ENCODE data around the gene CDK5R2. TPM values are rescaled to one million over a fixed set of nuclear protein-coding genes. Genes with fewer than 3 reads are reported as not detected.

The CDK5R2 gene
- polyA plus RNA-seq, 6 donors from 2014 or later, result not detected

DNA sequence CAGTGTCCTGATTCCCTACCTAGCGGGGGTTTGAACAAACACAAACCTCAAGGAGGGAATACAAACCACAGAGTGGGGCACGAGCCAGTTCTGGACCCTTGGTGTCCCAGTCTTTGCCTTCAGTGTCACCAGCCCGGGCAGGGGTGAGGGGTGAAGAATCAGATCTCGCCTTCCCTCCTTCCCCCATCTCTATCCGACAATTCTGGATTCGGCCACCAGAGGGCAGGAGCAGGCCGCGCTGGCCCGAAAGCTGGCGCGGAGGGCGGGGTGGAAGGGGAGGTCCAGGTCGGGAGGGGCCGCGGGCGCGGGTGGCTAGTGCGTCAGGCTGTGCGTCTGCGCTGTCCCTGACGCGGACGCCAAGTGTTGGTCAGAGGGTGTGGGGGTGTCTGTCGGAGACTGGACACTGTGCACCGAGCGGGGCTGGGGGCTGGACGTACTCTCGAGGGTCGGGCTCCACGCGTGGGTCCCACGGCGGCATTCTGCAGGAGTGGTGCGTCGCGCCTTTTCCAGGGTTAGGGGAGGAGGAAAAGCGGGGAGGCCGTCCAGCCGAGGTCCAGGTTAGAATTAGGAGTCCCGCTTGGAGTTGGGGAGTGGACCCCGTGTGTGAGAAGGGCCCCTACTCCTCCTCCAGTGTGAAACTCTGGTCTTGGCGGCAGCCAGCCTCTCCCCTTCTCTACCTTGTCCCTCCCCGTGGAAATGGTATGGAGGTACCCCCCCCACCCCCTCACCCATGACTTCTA is 36.7 kb downstream of the CDK5R2 start:
- no peaks in the 10 kb centered on the region for H3K36me3 Mint-ChIP-seq
- H3K4me1 Mint-ChIP-seq, result peaks cover 14 to 31% (median 16%) of the 10 kb centered on the region in 3 donors
- H3K27me3 Mint-ChIP-seq, result peaks cover 50 to 94% (median 83%) of the 10 kb centered on the region in 3 donors
- peak; percentile 66 to 76 for ATAC-seq (ENCODE audit: low read depth in 2 of 2)
- peak overlapping the region in 4 of 8 donors; percentile 25 to 60 (median 42) for H3K4me3 Mint-ChIP-seq
- peaks cover 0 to 2% (median 0%) of the 10 kb centered on the region in 7 donors for H3K9me3 Mint-ChIP-seq
- DNase-seq, result peak; percentile 59
- H3K27ac Mint-ChIP-seq, result peak overlapping the region in 1 of 6 donors; percentile 76

GRCh38 chr2:218996937-218997336 is 37.5 kb downstream of the CDK5R2 start:
- Mint-ChIP-seq H3K27ac (no peak overlapping the region), H3K9me3 (no peaks in the 10 kb centered on the region), H3K36me3 (no peaks in the 10 kb centered on the region), H3K4me1 (peaks cover 14 to 24% (median 14%) of the 10 kb centered on the region in 3 donors), H3K27me3 (peaks cover 42 to 88% (median 79%) of the 10 kb centered on the region in 3 donors), H3K4me3 (peak overlapping the region in 1 of 8 donors; percentile 67)
- ATAC-seq (ENCODE audit: low read depth in 2 of 2) (no peak), DNase-seq (no peak)

GRCh38 chr2:218997731-218998130 is 38.3 kb downstream of the CDK5R2 start:
- no peak for DNase-seq
- Mint-ChIP-seq H3K4me1 (peaks cover 14 to 27% (median 21%) of the 10 kb centered on the region in 3 donors), H3K27me3 (peaks cover 42 to 88% (median 81%) of the 10 kb centered on the region in 3 donors), H3K4me3 (no peak overlapping the region), H3K27ac (peak overlapping the region in 1 of 6 donors; percentile 5), H3K9me3 (no peaks in the 10 kb centered on the region), H3K36me3 (no peaks in the 10 kb centered on the region)
- ATAC-seq (ENCODE audit: low read depth in 2 of 2), result no peak

- Mint-ChIP-seq H3K9me3 (no peaks in the 10 kb centered on the region), H3K27me3 (peaks cover 48 to 92% (median 89%) of the 10 kb centered on the region in 3 donors), H3K36me3 (no peaks in the 10 kb centered on the region), H3K27ac (no peak overlapping the region), H3K4me3 (peak overlapping the region in 2 of 8 donors; percentile 4 to 27), H3K4me1 (peaks cover 16 to 34% (median 27%) of the 10 kb centered on the region in 3 donors)
- DNase-seq (no peak), ATAC-seq (ENCODE audit: low read depth in 2 of 2) (no peak)
Measured at GRCh38 chr2:218998414-218999002, 39.0 kb downstream of the CDK5R2 start.

- ATAC-seq (ENCODE audit: low read depth in 2 of 2) (no peak), DNase-seq (no peak)
- Mint-ChIP-seq H3K36me3 (no peaks in the 10 kb centered on the region), H3K27me3 (peaks cover 52 to 92% (median 92%) of the 10 kb centered on the region in 3 donors), H3K4me1 (peaks cover 22 to 27% (median 27%) of the 10 kb centered on the region in 3 donors), H3K9me3 (no peaks in the 10 kb centered on the region), H3K27ac (peak overlapping the region in 1 of 6 donors; percentile 10), H3K4me3 (no peak overlapping the region)
Measured at GRCh38 chr2:218999021-218999880, 39.8 kb downstream of the CDK5R2 start.

- H3K4me3 Mint-ChIP-seq, result no peak overlapping the region
Measured at GRCh38 chr2:218999881-219000568, 40.6 kb downstream of the CDK5R2 start.

DNA sequence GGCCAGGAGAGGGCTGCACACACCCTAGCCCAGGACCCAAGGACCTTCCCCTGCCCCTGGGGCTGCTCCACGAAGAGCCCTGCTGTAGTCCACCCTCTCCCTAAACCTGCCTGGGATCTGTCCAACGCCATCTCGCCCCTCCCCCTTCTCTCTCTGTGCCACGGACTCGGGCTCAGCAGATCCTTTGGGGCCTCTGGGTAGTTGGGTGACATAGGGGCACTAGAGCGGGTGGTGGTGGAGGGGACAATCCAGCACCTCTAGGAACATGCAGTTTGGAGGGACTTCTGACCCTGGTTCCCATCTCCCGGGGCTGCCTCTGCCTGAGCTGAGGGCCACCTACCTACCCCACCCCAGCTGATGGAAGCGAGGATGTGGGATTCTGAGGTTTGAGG is 41.1 kb downstream of the CDK5R2 start:
- no peak for DNase-seq
- H3K4me3 Mint-ChIP-seq, result peak overlapping the region in 4 of 8 donors; percentile 1 to 76 (median 48)
- ATAC-seq (ENCODE audit: low read depth in 2 of 2), result no peak
- H3K9me3 Mint-ChIP-seq, result no peaks in the 10 kb centered on the region
- H3K27ac Mint-ChIP-seq, result peak overlapping the region in 1 of 6 donors; percentile 66
- H3K27me3 Mint-ChIP-seq, result peaks cover 52 to 93% (median 92%) of the 10 kb centered on the region in 3 donors
- H3K36me3 Mint-ChIP-seq, result no peaks in the 10 kb centered on the region
- H3K4me1 Mint-ChIP-seq, result peaks cover 20 to 23% (median 23%) of the 10 kb centered on the region in 3 donors

More at GRCh38 chr2:218999881-219000568, 40.6 kb downstream of the CDK5R2 start:
- H3K9me3 Mint-ChIP-seq, result no peaks in the 10 kb centered on the region
- peaks cover 55 to 93% (median 92%) of the 10 kb centered on the region in 3 donors for H3K27me3 Mint-ChIP-seq
- no peak for DNase-seq
- no peak for ATAC-seq (ENCODE audit: low read depth in 2 of 2)
- H3K27ac Mint-ChIP-seq, result no peak overlapping the region
- no peaks in the 10 kb centered on the region for H3K36me3 Mint-ChIP-seq
- peaks cover 24 to 27% (median 27%) of the 10 kb centered on the region in 3 donors for H3K4me1 Mint-ChIP-seq

DNA sequence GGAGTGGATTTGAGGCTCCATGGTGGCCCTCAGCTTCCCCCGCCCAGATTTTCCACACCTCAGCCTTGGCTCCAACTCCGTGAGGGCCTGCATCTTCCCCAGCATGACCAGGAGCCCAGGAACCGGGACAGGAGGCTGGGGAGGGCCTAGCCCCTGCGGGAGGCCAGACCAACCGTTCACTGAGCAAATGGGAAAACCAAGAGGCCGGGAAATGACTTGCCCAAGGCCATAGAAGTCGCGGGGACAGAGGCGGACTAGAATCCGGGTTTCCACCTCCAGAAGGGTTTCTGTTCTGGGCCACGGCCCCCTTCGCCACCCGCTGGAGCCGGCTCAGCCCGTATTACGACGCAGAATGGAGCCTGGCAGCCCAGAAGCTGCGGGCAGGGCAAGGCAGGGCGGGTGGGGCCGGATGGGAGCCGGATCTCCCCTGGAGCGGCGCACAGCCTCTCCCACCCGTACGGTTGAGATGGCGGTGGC is 41.7 kb downstream of the CDK5R2 start:
- DNase-seq (no peak), ATAC-seq (ENCODE audit: low read depth in 2 of 2) (peak; percentile 4 to 25)
- Mint-ChIP-seq H3K4me3 (peak overlapping the region in 3 of 8 donors; percentile 16 to 76 (median 50)), H3K9me3 (no peaks in the 10 kb centered on the region), H3K27me3 (peaks cover 46 to 93% (median 92%) of the 10 kb centered on the region in 3 donors), H3K4me1 (peaks cover 14 to 19% (median 17%) of the 10 kb centered on the region in 3 donors), H3K27ac (no peak overlapping the region), H3K36me3 (no peaks in the 10 kb centered on the region)

DNA sequence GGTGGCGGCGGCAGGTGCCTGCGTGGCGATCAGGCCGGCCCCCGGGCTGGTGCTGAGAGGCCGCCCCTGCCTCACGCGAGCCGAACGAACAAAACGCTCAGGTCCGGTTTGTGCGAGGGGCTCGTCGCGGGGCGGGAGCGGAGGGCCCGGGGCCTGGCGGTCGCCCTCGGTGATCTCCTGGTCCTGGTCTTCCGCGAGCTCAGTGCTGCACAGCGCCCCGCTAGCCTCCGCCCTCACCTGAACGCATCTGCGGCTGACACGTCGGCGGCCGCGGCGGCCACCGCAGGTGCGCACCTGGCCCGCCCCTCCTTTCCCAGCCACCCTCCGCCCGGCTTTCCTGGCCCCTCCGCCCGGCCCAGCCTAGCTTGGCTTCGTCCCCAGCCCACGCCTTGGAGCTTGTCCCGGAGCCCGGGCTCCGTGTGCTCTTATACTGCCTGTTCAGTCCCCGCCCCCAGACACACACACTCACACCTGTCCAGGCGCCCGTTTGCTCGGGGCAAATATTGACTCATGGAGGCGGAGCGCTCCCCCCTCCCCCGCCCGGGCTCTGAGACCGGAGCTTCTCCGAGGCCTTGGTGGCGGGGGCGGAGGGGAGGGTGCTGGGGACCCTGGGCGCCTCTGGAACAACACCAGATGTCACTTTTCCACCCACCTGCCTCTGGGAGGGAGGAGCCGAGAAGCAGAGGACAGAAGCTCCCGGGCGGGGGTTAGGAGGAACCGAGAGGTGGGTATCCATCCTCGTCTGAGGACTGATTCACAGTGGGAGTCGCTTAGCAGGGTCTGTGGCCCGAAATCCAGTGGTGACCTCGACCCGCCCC is 42.3 kb downstream of the CDK5R2 start:
- peaks cover 11 to 17% (median 13%) of the 10 kb centered on the region in 3 donors for H3K4me1 Mint-ChIP-seq
- peaks cover 47 to 91% (median 90%) of the 10 kb centered on the region in 3 donors for H3K27me3 Mint-ChIP-seq
- ATAC-seq (ENCODE audit: low read depth in 2 of 2) (peak; percentile 28 to 32), DNase-seq (no peak)
- H3K4me3 Mint-ChIP-seq, result peak overlapping the region in 7 of 8 donors; percentile 56 to 83 (median 65)
- peaks cover 0 to under 1% (median 0%) of the 10 kb centered on the region in 7 donors for H3K9me3 Mint-ChIP-seq
- H3K36me3 Mint-ChIP-seq, result no peaks in the 10 kb centered on the region
- H3K27ac Mint-ChIP-seq, result no peak overlapping the region

GRCh38 chr2:219002395-219003266 is 43.2 kb downstream of the CDK5R2 start:
- DNase-seq (no peak), ATAC-seq (ENCODE audit: low read depth in 2 of 2) (peak; percentile 40 to 54)
- Mint-ChIP-seq H3K4me3 (peak overlapping the region; percentile 42 to 88 (median 76)), H3K27ac (peak overlapping the region in 1 of 6 donors; percentile 27), H3K27me3 (peaks cover 50 to 91% (median 90%) of the 10 kb centered on the region in 3 donors), H3K9me3 (peaks cover 0 to 2% (median 0%) of the 10 kb centered on the region in 7 donors), H3K4me1 (peaks cover 11 to 17% (median 13%) of the 10 kb centered on the region in 3 donors), H3K36me3 (no peaks in the 10 kb centered on the region)

DNA sequence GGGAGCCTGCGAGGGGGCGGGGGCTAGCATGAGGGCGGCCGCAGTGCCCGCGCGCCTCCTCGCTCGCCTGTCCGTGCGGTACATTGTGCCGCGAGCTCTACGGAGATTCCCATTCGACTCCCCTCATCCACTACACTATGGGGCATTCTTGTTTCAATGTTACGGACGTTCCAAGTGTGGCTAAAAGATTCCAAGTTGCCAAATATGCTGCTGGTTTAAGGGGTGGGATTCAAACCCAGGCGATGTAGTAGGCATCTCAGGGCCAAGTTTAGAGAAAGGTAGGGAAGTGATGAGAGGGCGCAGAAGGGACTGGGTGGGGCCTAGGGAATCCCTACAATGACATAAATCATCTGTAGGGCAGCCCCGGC is 43.8 kb downstream of the CDK5R2 start:
- H3K36me3 Mint-ChIP-seq, result no peaks in the 10 kb centered on the region
- DNase-seq (no peak), ATAC-seq (ENCODE audit: low read depth in 2 of 2) (peak; percentile 28 to 33)
- H3K27me3 Mint-ChIP-seq, result peaks cover 45 to 91% (median 90%) of the 10 kb centered on the region in 3 donors
- peaks cover 11 to 17% (median 13%) of the 10 kb centered on the region in 3 donors for H3K4me1 Mint-ChIP-seq
- no peak overlapping the region for H3K27ac Mint-ChIP-seq
- peaks cover 0 to 2% (median 0%) of the 10 kb centered on the region in 7 donors for H3K9me3 Mint-ChIP-seq
- peak overlapping the region in 7 of 8 donors; percentile 14 to 84 (median 64) for H3K4me3 Mint-ChIP-seq
